HG02588 (cell line): Measurements from ENCODE around the gene BDP1.
"Not testable (repeated sequence)": the region's sequence is repeated elsewhere in the genome, so short reads cannot be mapped to it uniquely, and the experiment has no call there.

Source experiments
- ATAC-seq: cut with Tn5 transposase; IDR thresholded peaks from one replicate; pipeline ENCODE4 v1.9.1; 2021; ENCODE audit warnings: mild to moderate bottlenecking, moderate library complexity; ENCODE audit not compliant: unreplicated experiment

Gene BDP1

GRCh38 chr5:71455427-71456361 lies at the start of gene BDP1:
Gene BDP1 (plus strand): TSS chr5:71455651. CDS start chr5:71455878, 227 bp downstream.
- peak; percentile 93 for ATAC-seq

- not testable (repeated sequence) for ATAC-seq
Measured at GRCh38 chr5:71410088-71410487, 45.4 kb upstream of the BDP1 start.

GRCh38 chr5:71415626-71416025 lies 39.8 kb upstream of the BDP1 start:
- ATAC-seq: not testable (repeated sequence)

- not testable (repeated sequence) for ATAC-seq
Measured at GRCh38 chr5:71418026-71418425, 37.4 kb upstream of the BDP1 start.

- ATAC-seq: not testable (repeated sequence)
Measured at GRCh38 chr5:71421278-71421677, 34.2 kb upstream of the BDP1 start.

GRCh38 chr5:71423896-71424295 lies 31.6 kb upstream of the BDP1 start:
- ATAC-seq: not testable (repeated sequence)

GRCh38 chr5:71426686-71427474 lies 28.6 kb upstream of the BDP1 start:
- not testable (repeated sequence) for ATAC-seq

GRCh38 chr5:71432410-71432809 lies 23.0 kb upstream of the BDP1 start:
- ATAC-seq: not testable (repeated sequence)

- ATAC-seq: not testable (repeated sequence)
Measured at GRCh38 chr5:71434825-71435224, 20.6 kb upstream of the BDP1 start.

- ATAC-seq: not testable (repeated sequence)
Measured at GRCh38 chr5:71441564-71441963, 13.9 kb upstream of the BDP1 start.

GRCh38 chr5:71443891-71444290 lies 11.6 kb upstream of the BDP1 start:
- not testable (repeated sequence) for ATAC-seq

GRCh38 chr5:71445015-71445414 lies 10.4 kb upstream of the BDP1 start:
- not testable (repeated sequence) for ATAC-seq

- ATAC-seq: not testable (repeated sequence)
Measured at GRCh38 chr5:71445523-71446152, 9.8 kb upstream of the BDP1 start.

GRCh38 chr5:71446540-71447216 lies 8.8 kb upstream of the BDP1 start:
- peak; percentile 23 for ATAC-seq

- peak; percentile 90 for ATAC-seq
Measured at GRCh38 chr5:71447218-71447808, 8.1 kb upstream of the BDP1 start.

- ATAC-seq: no peak
Measured at GRCh38 chr5:71452876-71453275, 2.6 kb upstream of the BDP1 start.

GRCh38 chr5:71454913-71455312 lies 538 bp upstream of the BDP1 start:
- no peak for ATAC-seq

- ATAC-seq: no peak
Measured at GRCh38 chr5:71456362-71456743, 902 bp downstream of the BDP1 start.

GRCh38 chr5:71457106-71457505 lies 1.7 kb downstream of the BDP1 start:
- no peak for ATAC-seq

GRCh38 chr5:71460693-71461092 lies 5.2 kb downstream of the BDP1 start:
- no peak for ATAC-seq
